NCI-H1436 (cell line): ENCODE data around the gene NDUFS7.

Experiments used
- DNase-seq: peaks from one replicate; lab custom pipeline; 2025; lab: John Stamatoyannopoulos, UW

The NDUFS7 gene

DNA sequence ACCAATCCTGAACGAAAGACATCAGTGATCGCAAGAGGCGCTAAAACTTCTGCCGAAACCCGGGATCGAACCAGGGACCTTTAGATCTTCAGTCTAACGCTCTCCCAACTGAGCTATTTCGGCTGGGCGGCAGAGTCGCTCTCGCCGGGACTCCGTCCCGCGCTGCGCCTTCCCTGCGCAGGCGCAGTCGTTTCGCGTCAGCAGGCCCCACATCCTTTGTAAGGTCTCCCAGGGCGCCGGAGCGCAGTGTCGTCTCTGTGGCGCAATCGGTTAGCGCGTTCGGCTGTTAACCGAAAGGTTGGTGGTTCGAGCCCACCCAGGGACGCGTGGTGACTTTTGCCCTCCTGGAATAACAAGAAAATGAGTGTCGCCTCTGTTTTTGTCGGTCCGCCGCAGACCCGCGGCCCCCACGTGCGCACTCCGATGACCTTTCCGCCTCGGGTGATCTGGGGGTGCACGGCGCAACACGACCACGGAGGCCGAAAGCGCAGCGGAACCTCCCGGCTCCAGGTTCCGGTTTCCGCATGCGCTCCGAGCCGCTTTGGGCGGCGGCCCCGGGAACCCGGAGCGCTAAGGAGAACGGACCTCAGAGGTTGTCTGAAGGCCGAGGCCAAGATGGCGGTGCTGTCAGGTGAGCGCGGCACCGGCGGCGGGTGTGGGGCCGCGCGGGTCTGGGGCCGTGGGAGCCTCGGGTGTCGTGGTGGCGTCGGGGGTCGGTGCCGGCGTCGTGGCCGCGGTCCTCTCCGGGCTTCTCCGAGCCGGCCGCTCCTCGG is at the start of gene NDUFS7:
NDUFS7 (plus strand) TSS at position 596 of the 773 bp plus-strand sequence; CDS start at position 616, 20 bp downstream.
- DNase-seq, result peak; percentile 89

GRCh38 chr19:1336079-1336684 is 47.5 kb upstream of the NDUFS7 start:
- DNase-seq, result no peak

DNA sequence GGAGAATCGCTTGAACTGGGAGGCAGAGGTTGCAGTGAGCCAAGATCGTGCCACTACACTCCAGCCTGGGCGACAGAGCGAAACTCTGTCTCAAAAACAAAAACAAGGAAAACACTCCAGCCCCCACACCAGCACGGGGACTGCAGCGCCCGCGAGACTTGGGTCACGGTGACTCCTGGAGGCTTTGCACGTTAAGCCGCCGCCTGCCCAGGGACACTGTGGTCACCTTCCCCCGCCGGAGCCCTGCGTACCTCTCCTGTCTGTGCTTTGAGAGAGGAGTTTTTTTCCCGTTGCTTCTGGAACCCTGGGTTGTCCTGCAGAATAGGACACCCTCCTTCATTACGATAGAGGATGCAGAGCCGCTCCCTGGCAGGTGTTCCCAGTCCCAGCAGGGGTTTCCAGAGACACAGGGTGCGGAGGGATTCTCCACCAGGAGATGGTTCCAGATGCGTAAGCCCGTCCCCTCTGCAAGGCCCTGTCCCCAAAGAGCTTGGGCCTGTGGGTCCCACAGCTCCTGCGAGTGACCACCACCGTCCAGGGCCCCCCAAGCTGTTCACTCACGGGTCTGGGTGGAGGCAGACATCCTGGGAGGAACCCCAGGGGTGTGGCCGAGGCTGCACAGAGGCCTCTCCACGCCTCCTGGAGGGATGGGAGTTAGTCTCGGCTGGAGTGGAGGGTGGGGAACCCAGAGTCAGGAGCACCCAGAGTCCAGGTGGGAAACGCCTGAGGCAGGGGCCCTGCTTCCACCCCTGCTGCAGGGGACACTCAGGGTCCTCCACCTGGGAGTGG is 42.8 kb upstream of the NDUFS7 start:
- DNase-seq, result no peak

GRCh38 chr19:1343041-1343440 is 40.7 kb upstream of the NDUFS7 start:
- no peak for DNase-seq

- no peak for DNase-seq
Measured at GRCh38 chr19:1349211-1349610, 34.5 kb upstream of the NDUFS7 start.

DNA sequence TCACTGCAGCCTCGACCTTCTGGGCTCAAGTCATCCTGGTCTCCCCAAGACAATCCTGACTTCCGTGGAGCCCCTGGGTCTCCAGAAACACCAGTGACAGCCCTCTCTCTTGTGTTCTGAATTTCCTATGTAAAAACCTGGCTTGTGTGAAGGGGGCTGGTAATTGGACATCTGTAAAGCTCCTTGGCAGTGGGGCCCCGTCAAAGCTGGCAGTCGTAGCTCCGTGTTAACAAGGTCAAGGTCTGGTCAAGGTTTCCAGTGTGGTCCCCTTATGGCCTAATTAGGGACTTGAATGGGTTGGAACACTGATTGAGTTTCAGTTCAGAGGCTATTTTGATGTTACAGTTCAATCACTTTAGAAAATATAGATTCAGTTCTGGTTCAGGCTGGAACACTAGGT is 32.8 kb upstream of the NDUFS7 start:
- DNase-seq, result no peak

- no peak for DNase-seq
Measured at GRCh38 chr19:1351381-1351851, 32.3 kb upstream of the NDUFS7 start.

DNA sequence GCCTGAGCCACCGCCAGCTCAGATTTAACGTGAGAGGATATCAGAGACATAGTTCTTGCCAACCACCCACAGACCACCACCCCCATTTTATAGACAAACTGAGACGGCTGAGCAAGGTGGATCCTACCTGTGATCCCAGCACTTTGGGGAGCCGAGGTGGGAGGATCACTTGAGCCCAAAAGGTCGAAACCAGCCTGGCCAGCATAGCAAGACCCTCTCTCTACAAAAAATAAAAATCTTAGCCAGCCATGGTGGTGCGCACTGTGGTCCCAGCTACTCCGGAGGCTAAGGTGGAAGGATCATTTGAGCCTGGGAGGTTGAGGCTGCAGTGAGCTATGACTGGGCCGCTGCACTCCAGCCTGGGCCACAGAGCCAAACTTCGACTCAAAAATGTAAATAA is 30.6 kb upstream of the NDUFS7 start:
- no peak for DNase-seq

- DNase-seq, result no peak
Measured at GRCh38 chr19:1354970-1355567, 28.6 kb upstream of the NDUFS7 start.

GRCh38 chr19:1355568-1356507 is 27.9 kb upstream of the NDUFS7 start:
- DNase-seq, result no peak

DNA sequence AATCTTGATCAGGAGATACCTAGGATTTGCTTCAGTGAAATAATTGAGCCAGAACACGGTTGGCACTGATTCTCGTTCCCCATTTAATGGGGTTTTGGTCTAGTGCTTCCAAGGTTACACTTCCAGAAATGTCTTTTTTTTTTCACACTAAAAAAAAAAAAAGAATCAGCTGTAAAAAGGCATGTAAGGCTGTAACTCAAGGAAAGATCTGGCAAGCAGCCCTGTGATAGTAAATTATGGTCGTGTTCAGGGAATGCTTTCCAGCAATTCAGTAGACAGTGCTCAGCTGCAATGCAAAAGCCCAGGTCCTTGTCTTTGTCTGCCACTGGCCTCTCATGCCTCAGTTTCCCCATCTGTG is 27.2 kb upstream of the NDUFS7 start:
- DNase-seq, result no peak

DNA sequence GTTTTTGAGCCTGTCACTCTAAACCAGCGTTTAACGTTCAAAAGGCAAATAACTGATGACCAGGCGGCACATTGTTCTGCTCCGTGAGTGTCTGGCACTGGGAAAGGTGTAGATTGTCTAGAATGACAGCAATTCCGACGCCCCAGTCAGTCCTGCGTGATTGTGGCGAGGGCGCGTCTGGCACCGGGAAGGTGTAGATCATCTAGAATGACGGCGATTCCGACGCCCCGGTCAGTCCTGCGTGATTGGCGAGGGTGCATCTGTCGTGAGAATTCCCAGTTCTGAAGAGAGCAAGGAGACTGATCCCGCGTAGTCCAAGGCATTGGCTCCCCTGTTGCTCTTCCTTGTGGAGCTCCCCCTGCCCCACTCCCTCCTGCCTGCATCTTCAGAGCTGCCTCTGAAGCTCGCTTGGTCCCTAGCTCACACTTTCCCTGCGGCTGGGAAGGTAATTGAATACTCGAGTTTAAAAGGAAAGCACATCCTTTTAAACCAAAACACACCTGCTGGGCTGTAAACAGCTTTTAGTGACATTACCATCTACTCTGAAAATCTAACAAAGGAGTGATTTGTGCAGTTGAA is 26.1 kb upstream of the NDUFS7 start:
- no peak for DNase-seq

DNA sequence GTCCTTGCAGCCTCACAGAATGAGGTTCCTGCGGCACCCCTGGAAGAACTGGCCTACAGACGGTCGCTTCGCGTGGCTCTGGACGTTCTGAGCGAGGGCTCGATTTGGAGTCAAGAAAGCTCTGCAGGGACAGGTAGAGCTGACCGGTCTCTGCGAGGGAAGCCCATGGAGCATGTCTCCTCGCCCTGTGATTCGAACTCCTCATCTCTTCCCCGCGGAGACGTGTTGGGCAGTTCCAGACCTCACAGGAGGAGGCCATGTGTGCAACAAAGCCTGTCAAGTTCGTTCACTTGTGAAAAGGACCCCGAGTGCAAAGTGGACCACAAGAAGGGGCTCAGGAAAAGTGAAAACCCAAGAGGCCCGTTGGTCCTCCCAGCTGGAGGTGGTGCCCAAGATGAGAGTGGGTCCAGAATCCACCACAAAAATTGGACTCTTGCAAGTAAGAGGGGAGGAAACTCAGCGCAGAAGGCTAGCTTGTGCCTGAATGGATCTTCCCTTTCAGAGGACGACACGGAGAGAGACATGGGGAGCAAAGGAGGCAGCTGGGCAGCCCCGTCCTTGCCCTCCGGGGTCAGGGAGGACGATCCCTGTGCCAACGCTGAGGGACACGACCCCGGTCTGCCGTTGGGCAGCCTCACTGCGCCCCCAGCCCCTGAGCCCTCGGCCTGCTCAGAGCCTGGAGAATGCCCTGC is 23.4 kb upstream of the NDUFS7 start:
- no peak for DNase-seq

DNA sequence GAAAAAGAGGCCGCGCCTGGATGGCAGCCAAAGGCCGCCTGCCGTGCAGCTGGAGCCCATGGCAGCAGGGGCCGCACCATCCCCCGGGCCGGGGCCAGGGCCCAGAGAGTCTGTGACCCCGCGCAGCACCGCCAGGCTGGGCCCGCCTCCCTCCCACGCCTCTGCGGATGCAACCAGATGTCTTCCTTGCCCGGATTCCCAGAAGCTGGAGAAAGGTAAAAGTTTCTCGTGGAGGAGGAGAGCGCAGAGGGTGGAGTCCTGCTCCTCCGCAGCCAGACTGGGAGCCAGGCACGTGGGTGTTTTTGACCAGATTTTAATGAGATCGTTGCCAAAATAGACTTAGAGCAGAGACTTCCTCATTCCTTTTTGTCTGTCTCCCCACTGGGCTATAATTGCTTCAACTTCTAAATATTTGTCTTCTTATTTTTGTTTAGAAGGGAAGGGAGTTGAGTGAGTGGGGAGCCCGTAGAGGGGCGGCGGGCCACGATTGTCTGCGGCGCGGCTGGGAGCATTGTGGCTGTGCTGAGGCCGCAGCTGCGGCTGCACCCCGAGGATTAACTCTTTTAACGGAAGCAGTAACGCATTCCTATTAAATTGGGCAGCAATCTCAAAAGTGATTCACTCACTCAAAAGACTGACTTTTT is 22.8 kb upstream of the NDUFS7 start:
- DNase-seq, result no peak

- no peak for DNase-seq
Measured at GRCh38 chr19:1361601-1362386, 21.9 kb upstream of the NDUFS7 start.

GRCh38 chr19:1362387-1363257 is 21.1 kb upstream of the NDUFS7 start:
- no peak for DNase-seq

DNA sequence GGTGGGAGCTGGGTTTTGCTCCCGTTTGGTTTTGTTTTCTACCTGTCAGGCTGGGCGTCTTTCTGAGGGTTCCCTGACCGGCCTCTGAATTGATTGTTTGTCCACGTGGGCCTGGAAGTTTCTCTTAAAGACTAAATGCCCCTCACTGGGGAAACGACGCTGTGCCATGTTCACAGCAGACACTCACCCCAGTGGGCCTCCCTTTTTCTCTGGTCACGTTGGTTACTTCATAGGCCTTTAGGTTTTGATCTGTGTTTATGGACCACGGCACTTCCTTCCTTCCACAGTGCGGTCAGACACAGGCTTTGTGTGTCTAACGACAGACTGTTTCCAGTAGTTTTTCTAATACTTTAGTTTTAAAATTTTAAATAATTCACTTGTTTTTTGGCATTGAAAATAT is 20.1 kb upstream of the NDUFS7 start:
- DNase-seq, result no peak

- no peak for DNase-seq
Measured at GRCh38 chr19:1364070-1364704, 19.5 kb upstream of the NDUFS7 start.
